HL-60 (cell line): Measurements from ENCODE around the gene ADGRE3.

Source experiments
- POLR2AphosphoS5 ChIP-seq: IDR thresholded peaks from 2 replicates; pipeline ENCODE4 v1.6.1; 2012; ENCODE audit warnings: low read depth
- SPI1 ChIP-seq: IDR thresholded peaks from 2 replicates; pipeline ENCODE4 v1.6.1; 2012; ENCODE audit warnings: low read depth, mild to moderate bottlenecking, borderline replicate concordance
- TF ChIP-seq, protein P1 (sequence below): IDR thresholded peaks from one replicate; pipeline ENCODE4 v1.5.1; 2011; ENCODE audit warnings: low read length, control low read depth, inconsistent platforms; ENCODE audit not compliant: insufficient read depth

DNA sequence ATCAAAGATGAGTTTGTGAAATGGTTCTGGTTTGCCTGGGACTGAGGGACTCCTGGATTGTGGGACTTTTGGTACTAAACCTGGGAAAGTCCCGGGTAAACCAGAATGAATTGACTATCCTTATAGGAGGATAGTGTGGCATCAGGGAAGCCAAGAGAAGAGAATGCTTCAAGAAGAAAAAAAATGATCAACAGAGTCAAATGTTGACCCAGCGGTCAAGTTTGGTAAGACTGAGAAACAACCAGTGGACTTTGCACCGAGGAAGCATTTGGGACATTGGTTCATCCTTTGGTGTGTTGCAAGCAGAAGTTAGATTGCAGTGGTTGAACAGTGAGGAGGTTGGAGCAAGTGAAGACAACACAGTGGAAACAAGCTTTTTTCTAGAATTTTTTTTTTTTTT lies 58.2 kb downstream of the ADGRE3 start:
- TF ChIP-seq, protein P1, sequence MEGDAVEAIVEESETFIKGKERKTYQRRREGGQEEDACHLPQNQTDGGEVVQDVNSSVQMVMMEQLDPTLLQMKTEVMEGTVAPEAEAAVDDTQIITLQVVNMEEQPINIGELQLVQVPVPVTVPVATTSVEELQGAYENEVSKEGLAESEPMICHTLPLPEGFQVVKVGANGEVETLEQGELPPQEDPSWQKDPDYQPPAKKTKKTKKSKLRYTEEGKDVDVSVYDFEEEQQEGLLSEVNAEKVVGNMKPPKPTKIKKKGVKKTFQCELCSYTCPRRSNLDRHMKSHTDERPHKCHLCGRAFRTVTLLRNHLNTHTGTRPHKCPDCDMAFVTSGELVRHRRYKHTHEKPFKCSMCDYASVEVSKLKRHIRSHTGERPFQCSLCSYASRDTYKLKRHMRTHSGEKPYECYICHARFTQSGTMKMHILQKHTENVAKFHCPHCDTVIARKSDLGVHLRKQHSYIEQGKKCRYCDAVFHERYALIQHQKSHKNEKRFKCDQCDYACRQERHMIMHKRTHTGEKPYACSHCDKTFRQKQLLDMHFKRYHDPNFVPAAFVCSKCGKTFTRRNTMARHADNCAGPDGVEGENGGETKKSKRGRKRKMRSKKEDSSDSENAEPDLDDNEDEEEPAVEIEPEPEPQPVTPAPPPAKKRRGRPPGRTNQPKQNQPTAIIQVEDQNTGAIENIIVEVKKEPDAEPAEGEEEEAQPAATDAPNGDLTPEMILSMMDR = no peak
- TF ChIP-seq POLR2AphosphoS5 = peak; percentile 41; the same call in 1 of the 2 replicates
- no peak for TF ChIP-seq SPI1
